GM19438 (cell line): ENCODE results near the gene CCDC92B.
"Not testable (repeated sequence)": the region's sequence is repeated elsewhere in the genome, so short reads cannot be mapped to it uniquely, and the experiment has no call there.

Experiments
- ATAC-seq: cut with Tn5 transposase; IDR thresholded peaks from one replicate; pipeline ENCODE4 v1.9.1; 2021; ENCODE audit warnings: low read depth; ENCODE audit not compliant: unreplicated experiment

Gene CCDC92B

GRCh38 chr17:2691069-2691871 lies 58.2 kb downstream of the CCDC92B start:
- ATAC-seq = no peak

GRCh38 chr17:2690165-2691068 lies 59.0 kb downstream of the CCDC92B start:
- ATAC-seq = no peak

- ATAC-seq = no peak
These were observed 59.9 kb downstream of the CCDC92B start for GRCh38 chr17:2689411-2690164.

- no peak for ATAC-seq
These were observed 60.8 kb downstream of the CCDC92B start for GRCh38 chr17:2688351-2689342.

- ATAC-seq = no peak
These were observed 62.4 kb downstream of the CCDC92B start for GRCh38 chr17:2687074-2687418.

- no peak for ATAC-seq
These were observed 63.8 kb downstream of the CCDC92B start for GRCh38 chr17:2685696-2686095.

- ATAC-seq = no peak
These were observed 64.9 kb downstream of the CCDC92B start for GRCh38 chr17:2684549-2684948.

- no peak for ATAC-seq
These were observed 65.5 kb downstream of the CCDC92B start for GRCh38 chr17:2683912-2684311.

GRCh38 chr17:2682176-2682938 lies 67.1 kb downstream of the CCDC92B start:
- ATAC-seq = no peak

- no peak for ATAC-seq
These were observed 67.8 kb downstream of the CCDC92B start for GRCh38 chr17:2681650-2682049.

- ATAC-seq = no peak
These were observed 68.5 kb downstream of the CCDC92B start for GRCh38 chr17:2680961-2681360.

GRCh38 chr17:2679247-2679646 lies 70.2 kb downstream of the CCDC92B start:
- ATAC-seq = not testable (repeated sequence)
